Hippocampal formation (tissue), 2 donors: ENCODE data around the gene PRAC1.

Experiments used
- DNase-seq, 2 donors: peaks; one replicate each; lab custom pipeline; 2025; lab: John Stamatoyannopoulos, UW

Gene PRAC1

DNA sequence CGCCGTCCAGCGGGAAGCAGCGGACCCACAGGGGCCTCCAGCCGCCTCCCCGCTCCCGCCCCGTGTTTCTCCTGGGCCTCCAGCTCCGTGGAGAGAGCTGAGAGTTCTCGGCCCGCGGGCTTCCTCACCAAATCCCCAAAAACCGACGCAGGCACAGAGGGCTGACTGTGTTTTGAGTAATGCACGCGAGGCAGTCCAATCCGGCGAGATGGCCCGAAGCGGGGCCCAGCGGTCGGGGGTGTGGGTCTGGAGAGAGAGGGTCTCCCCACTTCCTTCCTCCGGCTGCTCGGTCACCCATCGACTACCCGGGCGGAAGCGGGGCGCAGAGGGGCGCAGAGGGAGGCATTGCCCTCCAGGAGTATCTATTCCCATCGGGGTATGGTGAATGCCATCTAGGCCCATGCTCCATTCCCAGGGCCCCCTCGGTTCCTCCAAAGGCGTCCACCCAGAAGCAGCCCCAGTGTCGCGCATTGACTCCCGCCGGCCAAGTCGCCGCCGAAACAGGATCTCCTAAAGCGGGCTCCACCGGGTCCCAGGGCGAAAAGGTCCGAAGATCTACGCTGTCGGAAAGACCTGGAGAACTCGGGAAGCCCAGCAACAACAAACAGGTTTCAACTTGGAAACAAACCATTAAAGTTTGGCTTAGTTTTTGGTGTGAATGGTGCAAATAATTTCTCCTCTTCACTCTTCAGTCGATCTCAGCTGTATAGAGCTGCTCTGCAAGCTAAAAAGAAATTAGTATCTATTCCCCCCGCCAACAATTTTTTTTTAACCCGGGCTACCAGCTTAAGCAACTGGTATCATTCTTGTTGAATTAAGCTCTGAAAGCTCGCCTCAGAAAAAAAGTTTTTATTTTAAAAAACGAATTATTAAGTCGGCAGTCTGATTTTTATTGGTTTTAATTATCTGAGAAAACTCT lies 25.4 kb upstream of the PRAC1 start:
- no peak for DNase-seq

DNA sequence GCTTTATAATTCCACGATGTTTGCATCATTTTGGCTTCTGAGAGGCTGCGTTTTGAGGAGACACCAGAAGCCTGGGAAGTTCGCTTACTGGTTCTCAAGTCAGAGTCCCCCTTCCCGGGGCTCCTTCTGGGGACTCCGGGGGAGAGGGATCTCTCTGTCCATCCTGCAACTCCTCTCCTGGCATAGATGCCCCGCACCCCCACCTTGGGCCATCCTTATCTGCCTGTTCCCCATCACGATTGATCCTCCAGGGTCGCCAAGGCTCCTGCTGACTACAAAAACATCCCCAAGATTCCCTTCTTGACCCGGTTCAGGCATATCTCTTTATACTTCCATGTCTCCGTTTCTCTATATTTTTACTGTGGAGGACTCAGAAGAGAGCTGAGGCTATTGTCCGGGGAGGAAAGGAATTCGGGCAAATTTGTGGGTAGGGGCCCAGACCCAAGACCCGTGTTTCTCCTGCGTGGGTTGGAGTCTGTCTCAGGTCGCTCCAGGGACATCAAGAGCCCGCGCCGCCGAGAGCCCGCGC lies 24.7 kb upstream of the PRAC1 start:
- DNase-seq: no peak

DNA sequence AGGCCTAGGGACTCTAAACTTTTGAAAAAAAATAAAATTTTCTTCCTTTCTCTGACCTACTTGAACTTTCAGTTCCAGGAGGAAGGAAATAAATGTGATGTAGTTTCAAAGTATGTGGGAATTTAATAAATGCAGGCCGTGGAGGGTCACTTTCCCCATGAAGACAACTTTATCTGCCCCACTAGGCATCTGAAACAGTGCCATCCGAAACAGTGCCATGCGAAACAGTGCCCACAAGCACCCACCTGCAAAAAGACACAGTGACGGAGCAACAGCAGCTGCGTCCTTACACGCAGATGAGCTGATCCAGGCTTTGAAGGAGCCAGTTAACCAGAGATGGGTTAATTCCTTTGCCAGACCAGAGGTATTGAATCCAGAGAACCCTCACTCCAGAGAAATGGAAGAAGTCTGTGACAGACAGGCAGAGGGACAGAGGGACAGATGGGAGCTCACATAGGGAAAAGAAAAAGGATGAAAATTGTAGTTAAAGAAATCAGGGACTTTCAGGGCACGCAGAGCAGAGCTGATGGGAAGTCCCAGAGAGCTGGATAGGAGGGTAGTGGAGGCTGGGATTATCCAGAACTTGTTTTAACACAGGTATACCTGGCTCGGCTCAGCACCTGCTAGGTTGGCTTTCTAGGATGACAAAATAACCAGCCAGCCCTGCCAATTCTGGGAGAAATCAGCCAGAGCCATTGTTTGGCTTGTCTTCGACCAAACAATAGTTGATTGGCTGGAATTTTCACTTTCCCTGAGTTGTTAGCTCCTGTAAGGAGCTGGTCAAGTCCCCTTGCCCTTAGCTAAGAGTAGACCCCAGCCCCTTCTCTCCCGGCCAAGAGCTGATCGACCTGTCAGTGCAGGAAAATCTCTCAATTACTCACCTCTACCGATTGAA lies 23.3 kb upstream of the PRAC1 start:
- no peak for DNase-seq

DNA sequence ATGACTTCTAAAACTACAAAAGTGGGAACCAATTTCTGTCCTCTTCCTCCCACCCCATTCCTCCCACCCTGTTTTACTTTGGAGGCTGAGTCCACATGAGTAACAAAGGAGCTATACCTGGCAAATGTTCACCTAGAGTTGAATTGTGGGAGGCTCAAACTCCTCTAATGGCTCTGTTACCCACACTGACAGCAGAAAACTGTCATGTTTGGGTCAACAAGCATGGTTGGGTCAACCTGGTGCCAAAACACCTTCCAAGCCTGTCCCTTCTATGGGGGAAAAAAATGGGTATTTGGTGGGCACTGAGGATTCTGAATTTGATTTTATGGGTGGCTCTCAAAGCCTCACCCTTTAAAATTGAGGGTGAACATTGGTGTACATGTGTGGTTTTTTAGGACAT lies 18.2 kb upstream of the PRAC1 start:
- no peak for DNase-seq

DNA sequence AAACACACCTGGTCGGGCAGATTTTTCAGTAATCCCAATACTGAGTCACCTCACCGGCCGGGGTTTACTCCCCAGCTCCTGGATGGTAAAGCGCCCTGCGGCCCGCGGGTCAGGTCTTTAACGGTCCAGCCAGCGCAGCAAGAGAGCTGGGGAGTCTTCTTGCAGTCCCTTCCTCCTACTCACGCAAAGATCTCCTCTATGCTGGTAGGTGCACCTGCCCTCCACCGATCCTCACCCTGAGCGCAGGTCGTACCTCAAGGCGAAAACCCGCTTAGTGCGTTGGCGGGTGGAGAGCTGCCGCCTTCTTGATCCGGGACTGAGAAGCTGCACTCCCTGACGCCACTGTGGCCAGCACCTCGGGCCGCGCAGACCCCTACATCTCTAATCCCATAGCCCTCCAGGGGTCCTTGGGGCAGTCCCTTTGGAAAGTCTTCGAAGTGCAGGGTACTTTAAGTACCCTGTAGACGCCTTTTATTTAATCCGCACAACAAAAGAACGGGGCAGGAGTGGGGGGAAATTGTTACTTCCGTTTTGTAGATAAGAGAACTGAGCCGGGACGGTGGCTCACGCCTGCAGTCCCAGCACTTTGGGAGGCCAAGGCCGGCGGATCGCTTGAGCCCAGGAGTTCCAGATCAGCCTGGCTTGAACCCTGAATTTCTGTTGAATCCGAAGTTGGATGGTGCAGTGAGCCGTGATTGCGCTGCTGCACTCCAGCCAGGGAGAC lies 16.6 kb upstream of the PRAC1 start:
- DNase-seq: no peak

DNA sequence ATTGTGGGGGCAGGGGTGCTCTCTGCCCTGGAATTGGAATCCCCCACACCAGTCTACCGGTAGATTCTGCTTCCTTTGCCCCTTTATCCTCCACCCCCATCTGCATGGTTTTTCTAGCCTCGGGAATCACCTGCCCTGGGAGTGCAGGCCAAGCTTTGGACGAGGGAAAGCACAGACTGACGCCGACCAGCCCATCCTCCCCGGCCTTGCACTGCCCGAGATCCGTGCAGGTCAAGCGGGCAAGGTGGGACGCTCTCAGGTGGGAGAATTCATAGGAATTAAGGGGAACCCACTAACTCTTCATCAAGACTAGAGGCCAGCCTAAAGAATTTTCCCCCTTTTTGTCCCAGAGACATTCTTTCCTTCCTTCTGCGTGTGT lies 16.1 kb upstream of the PRAC1 start:
- no peak for DNase-seq

DNA sequence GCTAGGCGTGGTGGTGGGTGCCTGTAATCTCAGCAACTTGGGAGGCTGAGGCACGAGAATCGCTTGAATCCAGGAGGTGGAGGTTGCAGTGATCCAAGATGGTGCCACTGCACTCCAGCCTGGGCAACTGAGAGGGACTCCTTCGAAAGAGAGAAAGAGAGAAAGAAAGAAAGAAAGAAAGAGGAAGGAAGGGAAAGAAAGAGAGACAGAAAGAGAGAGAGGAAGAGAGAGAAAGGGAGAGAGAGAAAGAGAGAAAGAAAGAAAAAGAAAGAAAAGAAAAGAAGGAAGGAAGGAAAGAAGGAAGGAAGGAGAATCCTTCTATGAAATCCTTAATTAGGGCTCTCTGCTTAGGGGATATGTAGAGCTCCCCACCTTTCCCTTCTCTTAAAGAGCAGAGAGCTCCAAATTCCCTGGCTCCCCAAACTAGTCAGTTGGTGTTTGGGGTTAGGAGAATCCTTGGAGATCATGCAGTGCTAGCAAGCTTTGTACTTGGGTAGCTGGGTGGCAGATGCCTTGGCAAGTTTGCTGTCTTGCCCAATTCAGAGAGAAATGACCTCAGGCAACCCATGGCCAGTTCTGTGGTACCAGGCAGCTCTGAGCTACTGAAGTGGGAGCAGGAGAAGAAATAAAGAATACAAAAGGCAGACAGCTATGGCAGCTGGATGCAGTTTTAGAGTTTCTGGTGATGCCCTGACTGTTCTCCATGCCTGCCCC lies 15.2 kb upstream of the PRAC1 start:
- no peak for DNase-seq

DNA sequence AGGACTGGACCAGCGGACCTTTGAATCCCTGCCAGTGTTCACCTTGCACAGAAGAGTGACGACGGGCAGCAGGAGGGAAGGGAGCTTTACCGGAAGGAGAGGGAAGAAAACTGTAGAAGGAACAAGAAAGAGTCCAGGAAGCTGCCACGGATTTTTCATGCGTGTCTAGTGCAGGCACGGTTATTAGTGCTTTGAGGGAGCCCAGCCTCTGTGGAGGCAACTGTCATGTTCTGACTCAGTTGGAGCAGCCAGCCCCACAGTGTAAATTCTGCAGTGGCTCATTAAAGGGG lies 12.7 kb upstream of the PRAC1 start:
- DNase-seq: no peak

DNA sequence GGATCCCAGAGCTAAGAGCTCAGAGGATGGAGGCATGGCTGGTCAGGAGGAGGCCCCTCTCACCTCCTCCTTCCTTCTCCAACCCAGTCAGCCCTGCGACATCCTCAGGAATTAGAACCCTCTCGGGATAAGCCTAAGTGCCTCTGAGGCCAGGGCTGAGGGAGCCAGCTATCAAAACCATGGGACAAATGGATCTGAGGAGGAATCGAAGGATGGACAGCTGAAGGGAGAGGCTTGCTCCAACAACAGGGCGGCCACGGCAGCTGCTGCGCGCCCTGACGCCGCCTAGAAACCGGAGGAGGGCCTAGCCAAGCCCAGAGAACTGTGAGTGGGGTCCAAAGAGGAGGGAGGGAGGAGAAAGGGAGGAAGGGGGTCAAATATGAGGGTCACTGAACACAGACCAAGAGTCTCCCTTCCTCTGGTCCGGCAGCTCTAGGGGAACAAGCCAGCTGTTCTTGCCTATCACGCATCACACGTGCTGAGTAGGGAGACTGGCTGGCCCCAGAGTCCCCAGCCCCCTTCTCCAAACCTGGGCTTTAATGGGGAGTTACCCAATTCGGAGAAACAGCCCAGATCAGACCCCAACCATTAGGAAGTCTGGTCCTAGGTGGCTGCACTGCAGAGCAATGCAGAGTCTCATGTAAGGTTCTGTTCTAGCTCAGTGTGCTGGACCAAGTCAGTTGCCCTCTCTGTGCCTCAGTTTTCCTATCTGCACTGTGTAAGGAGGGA lies 12.2 kb upstream of the PRAC1 start:
- DNase-seq: no peak

DNA sequence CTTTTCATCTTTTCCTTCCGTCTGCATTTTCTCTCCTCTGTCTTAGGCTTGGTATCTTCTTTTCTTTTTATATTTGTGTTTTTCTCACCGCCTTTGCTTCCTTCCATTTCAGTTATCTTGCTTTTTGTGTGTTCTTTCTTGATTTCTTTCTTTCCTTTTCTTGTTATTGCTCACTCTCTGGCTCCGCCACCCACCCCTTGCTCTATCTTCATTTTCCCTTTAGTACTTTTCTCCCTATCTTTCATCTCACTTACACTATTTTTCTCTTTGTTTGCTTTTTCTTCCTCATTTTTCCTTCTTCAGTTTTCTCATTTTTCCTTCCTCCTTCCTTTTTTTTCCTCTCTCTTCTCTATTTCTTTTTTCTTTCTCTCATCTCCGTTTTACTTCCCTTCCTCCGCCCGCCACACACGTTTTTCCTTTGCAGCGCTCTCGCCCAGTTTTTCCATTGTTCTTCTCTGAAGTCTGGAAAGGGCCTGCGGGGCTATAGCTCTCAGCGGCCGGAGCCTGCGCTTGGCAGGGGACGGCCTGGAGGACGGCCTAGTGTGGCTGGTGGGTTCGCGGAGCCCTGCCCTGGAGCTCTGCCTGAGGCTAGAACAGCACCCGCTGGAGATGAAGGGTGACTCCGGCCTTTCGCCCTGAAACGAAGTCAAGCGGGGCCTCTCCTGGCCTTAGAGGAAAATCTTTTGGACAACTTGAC lies 11.5 kb upstream of the PRAC1 start:
- no peak for DNase-seq

DNA sequence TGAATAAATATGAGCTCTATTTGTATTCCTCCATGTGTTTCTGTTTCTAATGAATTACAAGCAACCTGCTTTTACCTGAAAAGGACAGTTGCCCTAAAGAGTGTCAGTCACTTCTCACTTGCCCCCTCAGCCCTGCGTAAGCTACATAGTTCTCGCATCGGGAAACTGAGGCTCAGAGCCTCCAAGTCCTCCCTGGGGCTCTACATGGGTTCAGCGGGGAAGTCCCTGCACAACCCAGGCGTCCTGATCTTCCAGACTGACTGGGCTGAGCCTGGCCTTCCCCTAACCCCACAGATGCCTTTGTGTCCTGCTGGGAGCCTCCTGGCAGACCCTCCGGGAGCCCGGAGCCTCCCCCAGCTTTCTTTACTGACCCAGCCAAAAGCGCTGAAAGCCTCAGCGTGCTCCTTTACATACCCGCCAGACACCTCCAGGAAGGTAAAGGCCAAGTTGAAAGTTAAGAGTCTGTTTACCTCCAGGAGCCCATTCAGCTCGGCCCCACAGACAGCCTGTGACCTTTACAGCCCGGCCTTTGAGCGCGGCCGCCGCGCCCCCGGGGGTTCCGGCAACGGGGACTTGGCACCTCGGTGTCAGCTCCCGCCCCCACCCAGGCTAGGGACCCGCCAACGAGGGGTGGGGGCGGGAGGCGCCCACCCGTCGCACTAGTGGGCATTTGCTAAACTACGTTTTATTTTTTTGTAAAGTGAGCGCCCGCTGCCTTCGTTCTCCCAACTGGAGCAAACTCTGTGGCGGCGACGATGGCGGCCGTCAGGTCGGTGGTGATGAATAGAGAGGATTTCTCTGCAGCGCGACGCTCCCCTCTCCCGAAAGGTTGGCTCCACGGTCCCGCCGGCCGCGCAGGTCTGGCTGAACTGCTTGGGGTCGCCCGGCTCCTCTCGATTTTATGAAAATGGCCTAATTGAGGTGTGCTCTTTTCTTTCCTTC lies 10.6 kb upstream of the PRAC1 start:
- no peak for DNase-seq

DNA sequence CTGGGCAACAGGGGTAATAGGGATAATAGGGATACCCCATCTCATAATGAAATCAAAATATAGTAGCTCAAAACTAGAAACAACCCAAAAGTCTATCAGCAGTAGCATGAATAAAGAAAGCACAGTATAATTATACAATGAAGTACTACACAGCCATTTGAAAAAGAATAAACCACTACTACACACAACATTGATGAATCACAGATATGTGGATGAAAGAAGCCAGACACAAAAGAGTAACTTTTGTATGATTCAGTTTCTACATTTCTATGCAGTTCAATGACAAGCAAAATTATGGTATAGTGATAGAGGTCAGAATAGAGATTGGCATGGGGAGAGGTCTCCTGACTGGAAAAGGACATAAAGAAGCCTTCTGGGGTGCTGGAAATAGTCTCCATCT lies 9.0 kb upstream of the PRAC1 start:
- DNase-seq: no peak

DNA sequence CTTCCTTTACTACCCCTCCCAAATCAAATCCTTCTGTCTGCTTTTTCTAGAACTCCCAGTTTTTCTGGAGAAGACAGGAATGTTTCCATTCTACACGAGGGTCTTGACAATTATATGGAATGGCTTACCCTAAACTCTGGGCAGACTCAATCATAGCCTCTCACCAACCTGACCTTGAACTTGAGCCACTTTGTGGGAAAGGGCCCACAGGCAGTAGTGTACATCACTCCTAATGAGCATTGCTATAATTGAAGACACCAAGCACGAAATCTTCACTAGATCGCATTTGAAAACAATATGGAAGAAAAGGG lies 7.9 kb upstream of the PRAC1 start:
- DNase-seq: no peak

DNA sequence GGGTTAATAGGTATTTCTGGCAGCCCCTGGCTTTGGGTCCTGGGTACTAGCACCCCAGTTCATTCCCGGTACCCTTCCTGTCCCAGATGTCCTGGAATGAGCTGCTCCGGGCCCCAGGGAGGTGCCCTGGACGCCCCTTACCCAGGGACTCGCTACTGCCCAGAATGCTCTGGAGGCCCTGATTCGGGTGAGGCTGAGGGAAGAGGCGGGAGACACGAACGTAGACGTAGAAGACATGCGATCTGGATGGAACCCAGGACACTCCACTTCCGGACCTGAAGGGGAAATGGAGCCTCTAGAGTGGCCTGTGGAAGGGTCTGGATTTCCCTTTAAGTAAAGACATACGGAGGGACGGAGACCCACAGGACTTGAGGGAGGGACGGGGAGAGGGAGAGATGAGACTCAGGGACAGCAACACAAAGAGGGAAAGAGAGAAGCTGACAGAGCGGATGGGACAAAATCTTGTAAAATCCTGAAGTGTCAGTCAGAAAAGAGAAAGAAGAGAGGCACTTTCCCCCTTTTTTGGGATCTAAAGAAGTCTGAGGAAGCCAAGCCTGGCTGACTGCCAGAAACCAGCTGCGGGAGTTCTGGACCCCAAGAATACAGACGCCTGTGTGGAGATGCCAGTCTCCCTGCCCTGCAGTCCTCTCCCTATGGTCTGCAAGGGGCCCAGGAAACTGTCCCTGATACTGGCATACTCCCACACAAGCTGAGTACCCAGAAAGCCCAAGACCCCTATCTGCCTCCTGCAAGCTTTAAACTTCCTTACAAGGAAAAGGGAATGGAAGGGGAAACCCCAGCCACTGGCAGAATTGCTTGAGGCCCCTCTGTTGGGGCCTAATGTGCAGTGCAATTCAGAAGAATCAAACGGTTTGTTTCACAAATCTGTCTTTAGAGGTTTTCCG lies 7.3 kb upstream of the PRAC1 start:
- DNase-seq: no peak

DNA sequence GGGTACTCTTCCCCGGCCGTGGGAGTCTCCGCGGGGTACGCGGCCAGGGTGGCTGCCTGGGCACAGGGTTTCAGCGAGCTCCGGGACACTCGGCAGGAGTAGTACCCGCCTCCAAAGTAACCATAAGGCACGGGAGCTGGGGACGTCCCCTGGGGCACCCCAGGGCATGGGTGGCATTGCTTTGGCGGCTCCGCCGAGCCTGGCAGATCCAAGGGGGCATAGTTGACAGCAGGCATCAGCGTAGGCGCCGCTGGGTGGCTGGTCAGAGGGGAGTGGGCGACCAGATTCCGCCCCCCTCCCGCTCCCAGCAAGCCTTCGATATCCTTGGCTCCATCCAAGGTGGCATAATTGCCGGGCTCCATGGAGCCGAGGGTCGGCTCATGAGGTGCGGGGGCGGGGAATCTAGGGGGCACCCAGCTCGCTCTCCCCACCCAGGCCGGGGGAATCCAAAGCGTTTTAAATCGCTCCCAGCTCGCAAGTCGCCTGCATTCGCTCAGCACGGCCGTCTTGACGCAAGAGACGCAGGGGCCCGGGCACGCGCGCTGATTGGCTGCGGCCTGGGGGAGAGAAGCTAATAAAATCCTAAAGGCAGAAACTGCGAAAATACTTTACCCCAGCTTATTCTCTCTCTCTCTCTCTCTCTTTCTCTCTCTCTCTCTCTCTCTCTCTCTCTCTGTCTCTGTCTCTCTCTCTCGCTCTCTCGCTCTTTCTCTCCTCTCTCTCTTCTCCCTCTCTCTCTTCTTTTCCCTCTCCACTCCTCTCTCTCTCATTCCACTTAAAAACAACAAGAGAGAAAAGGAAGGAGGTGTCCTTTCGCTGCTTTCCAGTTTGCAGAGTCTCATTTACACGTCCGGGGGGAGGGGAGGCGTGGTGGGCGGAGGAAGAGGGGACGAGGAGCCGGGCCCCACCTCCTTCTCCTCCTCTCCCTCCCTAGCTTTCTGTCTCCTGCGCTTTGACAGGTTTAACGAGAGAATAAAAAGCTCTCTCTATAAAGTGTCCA lies 6.2 kb upstream of the PRAC1 start, which contains the start of gene HOXB13:
Gene HOXB13 (minus strand): TSS at position 519 of the 1,000 bp plus-strand sequence. CDS start 157 bp downstream, at position 362.
- no peak for DNase-seq

DNA sequence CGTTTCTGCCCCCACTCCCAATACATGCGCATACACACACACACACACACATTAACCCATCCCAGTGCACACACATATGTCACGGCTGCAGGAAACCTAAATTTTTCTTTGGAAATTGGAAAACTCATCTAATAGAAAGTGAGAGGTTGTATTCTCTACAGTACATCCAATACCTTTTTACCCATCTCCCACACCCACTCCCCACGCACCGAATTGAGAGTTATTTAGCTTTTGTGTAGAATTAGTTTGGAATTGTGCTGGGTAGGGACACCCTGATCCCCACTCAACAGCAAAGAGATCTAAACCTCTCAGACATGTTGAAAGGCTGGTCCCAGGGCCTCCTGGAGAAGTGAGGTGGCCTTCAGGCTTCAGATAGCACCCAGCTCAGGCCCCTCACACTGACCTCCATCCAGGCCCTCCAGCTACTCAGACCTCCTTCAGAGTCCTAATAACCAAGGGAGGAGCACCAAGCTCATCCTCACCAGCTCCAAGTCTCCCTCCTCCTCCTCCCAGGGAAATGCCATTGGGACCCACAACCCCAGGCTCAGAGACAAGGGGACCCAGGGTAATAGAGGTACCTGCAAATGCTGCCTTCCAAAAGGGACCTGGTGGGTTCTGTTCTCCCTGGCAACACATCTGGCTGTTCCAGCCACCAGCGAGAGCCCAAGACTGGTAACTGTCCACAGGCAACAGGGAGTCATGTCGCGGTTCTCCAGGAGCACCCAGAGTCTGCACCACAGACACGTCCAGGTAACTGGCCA lies 5.3 kb upstream of the PRAC1 start:
- no peak for DNase-seq
